RWPE2 (cell line): ENCODE data around the gene SH2D3A.

Experiments
- ATAC-seq: fragments of 200-7000 bp; cut with Tn5 transposase; 3 replicates; pipeline ENCODE4 v1.9.1; 2021; ENCODE audit warnings: low read depth
- DNase-seq: peaks from one replicate; pipeline ENCODE4 v3.0.0-alpha.2; 2020; ENCODE audit warnings: low spot score
- H3K27ac ChIP-seq: fragments of 450-650 bp; 2 replicates; pipeline ENCODE4 v1.5.1; 2017; ENCODE audit warnings: mild to moderate bottlenecking; ENCODE audit not compliant: poor library complexity, severe bottlenecking
- H3K27me3 ChIP-seq: fragments of 250-450 bp; sonication (Bioruptor Pico); 2 replicates; pipeline ENCODE4 v1.5.1; 2021; ENCODE audit warnings: mild to moderate bottlenecking, moderate library complexity; ENCODE audit not compliant: insufficient read depth, poor library complexity, severe bottlenecking
- H3K36me3 ChIP-seq: fragments of 250-450 bp; sonication (Bioruptor Pico); 2 replicates; pipeline ENCODE4 v1.5.1; 2020; ENCODE audit warnings: low read depth, mild to moderate bottlenecking, moderate library complexity
- H3K4me1 ChIP-seq: fragments of 250-450 bp; sonication (Bioruptor Pico); 2 replicates; pipeline ENCODE4 v1.5.1; 2021; ENCODE audit warnings: mild to moderate bottlenecking, moderate library complexity; ENCODE audit not compliant: insufficient read depth, poor library complexity, severe bottlenecking
- H3K4me3 ChIP-seq: fragments of 250-450 bp; sonication (Bioruptor Pico); 2 replicates; pipeline ENCODE4 v1.5.1; 2021; ENCODE audit warnings: mild to moderate bottlenecking, moderate library complexity; ENCODE audit not compliant: severe bottlenecking
- H3K9me3 ChIP-seq: fragments of 250-450 bp; sonication (Bioruptor Pico); 2 replicates; pipeline ENCODE4 v1.5.1; 2021; ENCODE audit warnings: mild to moderate bottlenecking, moderate library complexity; ENCODE audit not compliant: severe bottlenecking
- TF ChIP-seq, protein P1 (sequence below): fragments of 450-650 bp; IDR thresholded peaks from one replicate; pipeline ENCODE4 v1.5.1; 2017; ENCODE audit warnings: mild to moderate bottlenecking, moderate library complexity; ENCODE audit not compliant: poor library complexity, severe bottlenecking

The SH2D3A gene

DNA sequence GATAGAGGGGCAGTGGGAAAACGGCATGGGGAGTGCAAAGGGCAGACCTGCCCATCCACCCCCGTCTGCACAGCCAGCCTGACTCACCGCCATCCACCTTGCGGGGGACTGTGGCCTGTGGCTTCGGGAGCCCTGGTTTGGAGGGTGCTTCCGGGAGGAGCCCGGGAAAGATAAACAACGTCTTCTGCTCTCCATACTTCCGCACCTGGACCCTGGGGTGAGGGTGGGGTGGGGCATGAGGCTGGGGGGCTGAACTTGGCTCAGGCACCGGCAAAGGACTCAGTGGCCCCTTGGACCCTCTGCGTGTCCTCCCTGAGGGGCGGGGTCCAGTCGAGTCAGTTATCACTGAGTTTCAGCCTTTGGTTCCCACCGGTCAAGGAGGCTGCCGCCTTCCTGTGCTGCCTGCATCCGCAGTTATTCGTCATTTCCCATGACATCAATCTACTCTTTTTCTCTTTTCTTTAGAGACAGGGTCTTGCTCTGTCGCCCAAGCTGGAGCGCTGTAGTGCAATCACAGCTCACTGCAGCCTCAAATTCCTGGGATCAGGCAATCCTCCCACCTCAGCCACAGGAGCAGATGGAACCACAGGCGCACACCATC is 33.0 kb downstream of the SH2D3A start:
- no peaks in the 10 kb centered on the region for H3K9me3 ChIP-seq
- TF ChIP-seq, protein P1, sequence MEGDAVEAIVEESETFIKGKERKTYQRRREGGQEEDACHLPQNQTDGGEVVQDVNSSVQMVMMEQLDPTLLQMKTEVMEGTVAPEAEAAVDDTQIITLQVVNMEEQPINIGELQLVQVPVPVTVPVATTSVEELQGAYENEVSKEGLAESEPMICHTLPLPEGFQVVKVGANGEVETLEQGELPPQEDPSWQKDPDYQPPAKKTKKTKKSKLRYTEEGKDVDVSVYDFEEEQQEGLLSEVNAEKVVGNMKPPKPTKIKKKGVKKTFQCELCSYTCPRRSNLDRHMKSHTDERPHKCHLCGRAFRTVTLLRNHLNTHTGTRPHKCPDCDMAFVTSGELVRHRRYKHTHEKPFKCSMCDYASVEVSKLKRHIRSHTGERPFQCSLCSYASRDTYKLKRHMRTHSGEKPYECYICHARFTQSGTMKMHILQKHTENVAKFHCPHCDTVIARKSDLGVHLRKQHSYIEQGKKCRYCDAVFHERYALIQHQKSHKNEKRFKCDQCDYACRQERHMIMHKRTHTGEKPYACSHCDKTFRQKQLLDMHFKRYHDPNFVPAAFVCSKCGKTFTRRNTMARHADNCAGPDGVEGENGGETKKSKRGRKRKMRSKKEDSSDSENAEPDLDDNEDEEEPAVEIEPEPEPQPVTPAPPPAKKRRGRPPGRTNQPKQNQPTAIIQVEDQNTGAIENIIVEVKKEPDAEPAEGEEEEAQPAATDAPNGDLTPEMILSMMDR: no peak
- DNase-seq (no peak), ATAC-seq (no peak)
- no peak overlapping the region for H3K27ac ChIP-seq
- H3K36me3 ChIP-seq: peaks cover 4% of the 10 kb centered on the region; the same call in 1 of the 2 replicates
- no peak overlapping the region for H3K4me3 ChIP-seq
- no peaks in the 10 kb centered on the region for H3K27me3 ChIP-seq
- peaks cover 14% of the 10 kb centered on the region for H3K4me1 ChIP-seq

DNA sequence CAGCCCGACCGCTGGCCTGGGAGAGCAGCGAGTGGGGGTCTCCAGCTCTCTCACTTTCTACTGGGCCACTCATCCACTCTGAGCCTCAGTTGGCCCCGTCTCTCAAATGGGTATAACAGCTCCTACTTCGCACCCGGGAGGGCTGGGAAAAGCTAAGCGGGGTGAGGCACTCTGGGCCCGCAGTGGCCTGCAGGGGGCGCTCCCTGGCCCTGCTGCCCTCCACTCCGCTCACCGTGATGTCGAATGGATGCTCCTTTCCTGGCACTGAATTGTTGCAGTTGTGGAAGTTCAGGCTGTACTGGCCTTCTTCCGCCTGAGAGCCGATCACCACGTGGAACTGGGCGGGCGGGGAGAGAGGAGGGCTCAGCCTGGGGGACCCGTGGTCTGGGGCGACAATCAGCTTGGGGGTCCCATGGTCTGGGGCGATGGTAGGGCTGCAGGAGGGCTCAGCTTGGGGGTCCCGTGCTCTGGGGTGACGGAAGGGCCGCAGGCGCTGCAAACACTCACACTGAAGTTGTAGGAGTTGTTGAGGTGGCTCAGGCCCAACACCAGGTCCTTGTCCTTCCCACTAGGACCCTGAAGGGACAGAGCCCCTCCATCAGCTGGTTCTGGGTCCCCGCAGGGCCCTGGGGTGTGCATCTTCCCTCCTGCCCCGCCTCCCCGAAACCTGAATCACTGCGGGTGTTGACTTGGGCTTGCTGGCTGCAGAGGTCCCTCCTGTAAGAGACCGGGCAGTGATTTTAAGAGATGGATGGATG is 33.7 kb downstream of the SH2D3A start:
- DNase-seq: no peak
- ATAC-seq: no peak
- no peaks in the 10 kb centered on the region for H3K27me3 ChIP-seq
- no peak overlapping the region for H3K4me3 ChIP-seq
- peaks cover 7% of the 10 kb centered on the region for H3K4me1 ChIP-seq
- no peak overlapping the region for H3K27ac ChIP-seq
- H3K36me3 ChIP-seq: peaks cover 4% of the 10 kb centered on the region; the same call in 1 of the 2 replicates
- TF ChIP-seq, protein P1: no peak
- no peaks in the 10 kb centered on the region for H3K9me3 ChIP-seq

DNA sequence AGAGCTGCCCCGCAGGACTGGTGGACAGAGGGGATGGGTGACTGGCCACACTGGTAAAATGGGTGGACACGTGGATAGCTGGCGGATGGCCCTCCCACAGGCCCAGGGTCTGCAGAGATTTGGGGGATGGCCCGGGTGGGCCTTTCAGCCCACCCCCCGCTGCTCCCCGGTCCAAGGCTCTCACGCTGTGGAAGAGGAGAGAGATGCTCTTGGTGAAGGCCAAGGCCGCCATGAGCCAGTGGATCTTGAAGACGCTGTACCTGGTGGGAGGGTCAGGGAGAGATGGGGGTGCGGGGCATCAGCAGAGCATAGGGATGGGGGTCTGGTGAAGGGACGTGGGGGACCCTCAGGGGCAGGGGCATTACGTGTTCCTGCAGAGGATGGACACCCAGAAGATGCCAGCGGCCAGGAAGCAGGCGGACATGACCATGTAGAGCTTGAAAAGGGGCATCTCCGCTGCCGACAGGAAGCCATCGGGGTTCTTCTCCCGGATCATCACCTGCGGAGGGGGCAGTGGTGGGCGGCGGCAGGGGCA is 34.4 kb downstream of the SH2D3A start:
- TF ChIP-seq, protein P1: no peak
- Histone ChIP-seq H3K4me3 (no peak overlapping the region), H3K27ac (no peak overlapping the region), H3K4me1 (peaks cover under 1% of the 10 kb centered on the region), H3K27me3 (no peaks in the 10 kb centered on the region), H3K9me3 (no peaks in the 10 kb centered on the region), H3K36me3 (peaks cover 4% of the 10 kb centered on the region; the same call in 1 of the 2 replicates)
- DNase-seq (no peak), ATAC-seq (no peak)

DNA sequence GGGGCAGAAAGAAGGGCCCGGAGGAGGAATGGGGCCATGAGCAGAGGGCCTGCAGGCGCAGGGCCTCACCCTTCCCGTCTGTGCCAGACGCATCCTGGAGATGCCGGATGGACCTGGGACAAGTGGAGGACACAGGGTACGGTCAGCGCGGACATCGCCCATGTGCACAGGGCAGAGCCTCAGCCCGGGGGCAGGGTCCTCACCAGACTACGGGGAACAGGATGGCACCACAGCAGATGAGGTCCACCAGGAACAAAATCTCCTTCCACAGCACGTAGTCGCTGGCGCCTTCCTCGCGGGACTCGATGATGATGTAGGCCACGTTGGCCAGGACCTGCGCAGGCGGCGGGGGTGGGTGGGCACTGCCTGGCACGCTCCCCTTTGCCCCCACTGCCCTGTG is 35.4 kb downstream of the SH2D3A start:
- TF ChIP-seq, protein P1: no peak
- peaks cover 4% of the 10 kb centered on the region; the same call in 1 of the 2 replicates for H3K36me3 ChIP-seq
- H3K9me3 ChIP-seq: no peaks in the 10 kb centered on the region
- H3K27me3 ChIP-seq: no peaks in the 10 kb centered on the region
- ATAC-seq (no peak), DNase-seq (no peak)
- H3K4me3 ChIP-seq: no peak overlapping the region
- H3K27ac ChIP-seq: no peak overlapping the region
- no peaks in the 10 kb centered on the region for H3K4me1 ChIP-seq
